HEK293 (cell line): ENCODE results near the gene PDGFD.

Experiments
- CTCF ChIA-PET: fragments of 350-600 bp; formaldehyde crosslinking; extraction: SDS; loops from one replicate; lab custom pipeline; 2021; ENCODE audit warnings: antibody characterized with exemption; lab: Yijun Ruan, JAX
- POLR2A ChIA-PET: fragments of 300-600 bp; formaldehyde crosslinking; extraction: SDS; loops from one replicate; lab custom pipeline; 2020; ENCODE audit warnings: antibody characterized with exemption, inconsistent platforms; lab: Yijun Ruan, JAX
- H3K27ac ChIP-seq: fragments of 200-500 bp; sonication (Bioruptor generic); 2 replicates; pipeline ENCODE4 v1.5.1; 2014; ENCODE audit warnings: low read depth, low read length, control low read depth, inconsistent platforms; ENCODE audit errors: extremely low read depth
- H3K36me3 ChIP-seq, 2 experiments: fragments of 200-500 bp in 1 of 2; sonication (Bioruptor generic) in 1 of 2; 1 replicate in 1 of 2; 2 replicates in 1 of 2; pipeline ENCODE4 v1.5.1; 2014 to 2017; ENCODE audit warnings: inconsistent platforms in 2 of 2, low read length in 2 of 2; ENCODE audit not compliant: control insufficient read depth in 2 of 2, insufficient read depth in 1 of 2
- H3K4me1 ChIP-seq: fragments of 200-500 bp; sonication (Bioruptor generic); 2 replicates; pipeline ENCODE4 v1.5.1; 2014; ENCODE audit warnings: mild to moderate bottlenecking, low read length, inconsistent platforms; ENCODE audit not compliant: control insufficient read depth, insufficient read depth
- H3K4me3 ChIP-seq: 2 replicates; pipeline ENCODE4 v1.5.1; 2011; ENCODE audit warnings: low read depth, mild to moderate bottlenecking, control low read depth, low read length, moderate library complexity
- H3K9me3 ChIP-seq: fragments of 200-500 bp; sonication (Bioruptor generic); 2 replicates; pipeline ENCODE4 v1.5.1; 2014; ENCODE audit warnings: low read depth, low read length, inconsistent platforms; ENCODE audit not compliant: control insufficient read depth, insufficient read depth
- BCL11B ChIP-seq: fragments of 450-650 bp; formaldehyde crosslinking; IDR thresholded peaks from 2 replicates; pipeline ENCODE4 v1.5.1; 2016; ENCODE audit warnings: low read depth, missing biosample characterization, missing genetic modification characterization
- FEZF1 ChIP-seq: fragments of 450-650 bp; formaldehyde crosslinking; IDR thresholded peaks from 2 replicates; pipeline ENCODE4 v1.5.1; 2016; ENCODE audit warnings: missing biosample characterization, missing genetic modification characterization
- GLIS2 ChIP-seq: fragments of 450-650 bp; formaldehyde crosslinking; IDR thresholded peaks from 2 replicates; pipeline ENCODE4 v1.5.1; 2016; ENCODE audit warnings: missing biosample characterization, missing genetic modification characterization
- SP3 ChIP-seq: fragments of 450-650 bp; formaldehyde crosslinking; IDR thresholded peaks from 2 replicates; pipeline ENCODE4 v1.5.1; 2016; ENCODE audit warnings: missing biosample characterization, missing genetic modification characterization
- TRIM28 ChIP-seq: IDR thresholded peaks from 2 replicates; pipeline ENCODE4 v1.6.1; 2011; ENCODE audit warnings: low read length, control low read depth, borderline replicate concordance
- ZFP69B ChIP-seq: fragments of 450-650 bp; formaldehyde crosslinking; IDR thresholded peaks from 2 replicates; pipeline ENCODE4 v1.5.1; 2016; ENCODE audit warnings: missing biosample characterization, missing genetic modification characterization
- ZNF10 ChIP-seq: fragments of 450-650 bp; formaldehyde crosslinking; IDR thresholded peaks from 2 replicates; pipeline ENCODE4 v1.5.1; 2017; ENCODE audit warnings: missing biosample characterization, missing genetic modification characterization
- ZNF169 ChIP-seq: fragments of 450-650 bp; formaldehyde crosslinking; IDR thresholded peaks from 2 replicates; pipeline ENCODE4 v1.5.1; 2016; ENCODE audit warnings: missing biosample characterization, missing genetic modification characterization
- ZNF223 ChIP-seq: fragments of 450-650 bp; formaldehyde crosslinking; IDR thresholded peaks from 2 replicates; pipeline ENCODE4 v1.5.1; 2016; ENCODE audit warnings: missing biosample characterization, missing genetic modification characterization
- ZNF26 ChIP-seq: fragments of 450-650 bp; formaldehyde crosslinking; IDR thresholded peaks from 2 replicates; pipeline ENCODE4 v1.5.1; 2016; ENCODE audit warnings: missing biosample characterization, missing genetic modification characterization
- ZNF266 ChIP-seq: fragments of 450-650 bp; formaldehyde crosslinking; IDR thresholded peaks from 2 replicates; pipeline ENCODE4 v1.5.1; 2016; ENCODE audit warnings: missing biosample characterization, missing genetic modification characterization, low read depth
- ZNF404 ChIP-seq: fragments of 450-650 bp; formaldehyde crosslinking; IDR thresholded peaks from 2 replicates; pipeline ENCODE4 v1.5.1; 2017; ENCODE audit warnings: missing biosample characterization, missing genetic modification characterization
- ZNF521 ChIP-seq: fragments of 450-650 bp; formaldehyde crosslinking; IDR thresholded peaks from 2 replicates; pipeline ENCODE4 v1.5.1; 2017; ENCODE audit warnings: missing biosample characterization, mild to moderate bottlenecking, missing genetic modification characterization
- ZNF776 ChIP-seq: fragments of 450-650 bp; formaldehyde crosslinking; IDR thresholded peaks from 2 replicates; pipeline ENCODE4 v1.5.0; 2017; ENCODE audit warnings: missing biosample characterization, missing genetic modification characterization, borderline replicate concordance
- ZXDB ChIP-seq: fragments of 450-650 bp; formaldehyde crosslinking; IDR thresholded peaks from 2 replicates; pipeline ENCODE4 v1.5.1; 2016; ENCODE audit warnings: missing biosample characterization, missing genetic modification characterization
- TF ChIP-seq, protein P1 (sequence below): fragments of 450-650 bp; formaldehyde crosslinking; IDR thresholded peaks from 2 replicates; pipeline ENCODE4 v1.5.1; 2016; ENCODE audit warnings: missing biosample characterization, missing genetic modification characterization, borderline replicate concordance
- TF ChIP-seq, protein P2 (sequence below): fragments of 450-650 bp; formaldehyde crosslinking; IDR thresholded peaks from 2 replicates; pipeline ENCODE4 v1.5.1; 2017; ENCODE audit warnings: missing biosample characterization, missing genetic modification characterization
- TF ChIP-seq, protein P3 (sequence below): fragments of 450-650 bp; formaldehyde crosslinking; IDR thresholded peaks from 2 replicates; pipeline ENCODE4 v1.5.1; 2017; ENCODE audit warnings: missing biosample characterization, missing genetic modification characterization
- TF ChIP-seq, protein P4 (sequence below): fragments of 450-650 bp; formaldehyde crosslinking; IDR thresholded peaks from 2 replicates; pipeline ENCODE4 v1.5.1; 2016; ENCODE audit warnings: missing biosample characterization, missing genetic modification characterization
- TF ChIP-seq, protein P5 (sequence below): fragments of 450-650 bp; formaldehyde crosslinking; IDR thresholded peaks from 2 replicates; pipeline ENCODE4 v1.5.1; 2016; ENCODE audit warnings: missing biosample characterization, missing genetic modification characterization

The PDGFD gene

DNA sequence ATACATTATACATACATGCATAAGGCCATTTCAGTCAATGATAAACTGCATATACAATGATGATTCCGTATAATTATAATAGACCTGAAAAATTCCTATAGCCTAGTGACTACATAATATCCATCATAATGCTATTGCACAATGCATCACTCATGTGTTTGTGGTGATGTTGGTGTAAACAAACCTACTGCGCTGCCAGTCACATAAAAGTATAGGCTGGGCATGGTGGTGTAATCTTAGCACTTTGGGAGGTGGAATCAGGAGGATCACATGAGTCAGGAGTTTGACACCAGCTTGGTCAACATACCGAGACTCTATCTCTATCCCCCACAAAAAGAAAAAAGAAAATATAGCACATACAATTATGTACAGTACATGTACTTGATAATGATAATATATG, 291.2 kb downstream of the PDGFD start:
- H3K4me1 ChIP-seq, result no peaks in the 10 kb centered on the region
- TF ChIP-seq, protein P1, sequence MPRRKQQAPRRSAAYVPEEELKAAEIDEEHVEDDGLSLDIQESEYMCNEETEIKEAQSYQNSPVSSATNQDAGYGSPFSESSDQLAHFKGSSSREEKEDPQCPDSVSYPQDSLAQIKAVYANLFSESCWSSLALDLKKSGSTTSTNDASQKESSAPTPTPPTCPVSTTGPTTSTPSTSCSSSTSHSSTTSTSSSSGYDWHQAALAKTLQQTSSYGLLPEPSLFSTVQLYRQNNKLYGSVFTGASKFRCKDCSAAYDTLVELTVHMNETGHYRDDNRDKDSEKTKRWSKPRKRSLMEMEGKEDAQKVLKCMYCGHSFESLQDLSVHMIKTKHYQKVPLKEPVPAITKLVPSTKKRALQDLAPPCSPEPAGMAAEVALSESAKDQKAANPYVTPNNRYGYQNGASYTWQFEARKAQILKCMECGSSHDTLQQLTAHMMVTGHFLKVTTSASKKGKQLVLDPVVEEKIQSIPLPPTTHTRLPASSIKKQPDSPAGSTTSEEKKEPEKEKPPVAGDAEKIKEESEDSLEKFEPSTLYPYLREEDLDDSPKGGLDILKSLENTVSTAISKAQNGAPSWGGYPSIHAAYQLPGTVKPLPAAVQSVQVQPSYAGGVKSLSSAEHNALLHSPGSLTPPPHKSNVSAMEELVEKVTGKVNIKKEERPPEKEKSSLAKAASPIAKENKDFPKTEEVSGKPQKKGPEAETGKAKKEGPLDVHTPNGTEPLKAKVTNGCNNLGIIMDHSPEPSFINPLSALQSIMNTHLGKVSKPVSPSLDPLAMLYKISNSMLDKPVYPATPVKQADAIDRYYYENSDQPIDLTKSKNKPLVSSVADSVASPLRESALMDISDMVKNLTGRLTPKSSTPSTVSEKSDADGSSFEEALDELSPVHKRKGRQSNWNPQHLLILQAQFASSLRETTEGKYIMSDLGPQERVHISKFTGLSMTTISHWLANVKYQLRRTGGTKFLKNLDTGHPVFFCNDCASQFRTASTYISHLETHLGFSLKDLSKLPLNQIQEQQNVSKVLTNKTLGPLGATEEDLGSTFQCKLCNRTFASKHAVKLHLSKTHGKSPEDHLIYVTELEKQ (tag by site-specific recombination), result no peak
- TF ChIP-seq TRIM28 (no peak), ZNF266 (no peak), ZNF10 (tag by site-specific recombination) (no peak), BCL11B (tag by site-specific recombination) (no peak), ZNF521 (no peak), ZNF26 (tag by site-specific recombination) (no peak), ZNF223 (no peak), ZNF169 (tag by site-specific recombination) (no peak), ZFP69B (tag by site-specific recombination) (no peak), GLIS2 (no peak), SP3 (tag by site-specific recombination) (no peak), FEZF1 (tag by site-specific recombination) (no peak), ZNF776 (tag by site-specific recombination) (no peak), ZNF404 (no peak), ZXDB (tag by site-specific recombination) (no peak)
- TF ChIP-seq, protein P2, sequence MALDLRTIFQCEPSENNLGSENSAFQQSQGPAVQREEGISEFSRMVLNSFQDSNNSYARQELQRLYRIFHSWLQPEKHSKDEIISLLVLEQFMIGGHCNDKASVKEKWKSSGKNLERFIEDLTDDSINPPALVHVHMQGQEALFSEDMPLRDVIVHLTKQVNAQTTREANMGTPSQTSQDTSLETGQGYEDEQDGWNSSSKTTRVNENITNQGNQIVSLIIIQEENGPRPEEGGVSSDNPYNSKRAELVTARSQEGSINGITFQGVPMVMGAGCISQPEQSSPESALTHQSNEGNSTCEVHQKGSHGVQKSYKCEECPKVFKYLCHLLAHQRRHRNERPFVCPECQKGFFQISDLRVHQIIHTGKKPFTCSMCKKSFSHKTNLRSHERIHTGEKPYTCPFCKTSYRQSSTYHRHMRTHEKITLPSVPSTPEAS (tag by site-specific recombination), result no peak
- TF ChIP-seq, protein P3, sequence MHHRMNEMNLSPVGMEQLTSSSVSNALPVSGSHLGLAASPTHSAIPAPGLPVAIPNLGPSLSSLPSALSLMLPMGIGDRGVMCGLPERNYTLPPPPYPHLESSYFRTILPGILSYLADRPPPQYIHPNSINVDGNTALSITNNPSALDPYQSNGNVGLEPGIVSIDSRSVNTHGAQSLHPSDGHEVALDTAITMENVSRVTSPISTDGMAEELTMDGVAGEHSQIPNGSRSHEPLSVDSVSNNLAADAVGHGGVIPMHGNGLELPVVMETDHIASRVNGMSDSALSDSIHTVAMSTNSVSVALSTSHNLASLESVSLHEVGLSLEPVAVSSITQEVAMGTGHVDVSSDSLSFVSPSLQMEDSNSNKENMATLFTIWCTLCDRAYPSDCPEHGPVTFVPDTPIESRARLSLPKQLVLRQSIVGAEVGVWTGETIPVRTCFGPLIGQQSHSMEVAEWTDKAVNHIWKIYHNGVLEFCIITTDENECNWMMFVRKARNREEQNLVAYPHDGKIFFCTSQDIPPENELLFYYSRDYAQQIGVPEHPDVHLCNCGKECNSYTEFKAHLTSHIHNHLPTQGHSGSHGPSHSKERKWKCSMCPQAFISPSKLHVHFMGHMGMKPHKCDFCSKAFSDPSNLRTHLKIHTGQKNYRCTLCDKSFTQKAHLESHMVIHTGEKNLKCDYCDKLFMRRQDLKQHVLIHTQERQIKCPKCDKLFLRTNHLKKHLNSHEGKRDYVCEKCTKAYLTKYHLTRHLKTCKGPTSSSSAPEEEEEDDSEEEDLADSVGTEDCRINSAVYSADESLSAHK (tag by site-specific recombination), result no peak
- TF ChIP-seq, protein P4, sequence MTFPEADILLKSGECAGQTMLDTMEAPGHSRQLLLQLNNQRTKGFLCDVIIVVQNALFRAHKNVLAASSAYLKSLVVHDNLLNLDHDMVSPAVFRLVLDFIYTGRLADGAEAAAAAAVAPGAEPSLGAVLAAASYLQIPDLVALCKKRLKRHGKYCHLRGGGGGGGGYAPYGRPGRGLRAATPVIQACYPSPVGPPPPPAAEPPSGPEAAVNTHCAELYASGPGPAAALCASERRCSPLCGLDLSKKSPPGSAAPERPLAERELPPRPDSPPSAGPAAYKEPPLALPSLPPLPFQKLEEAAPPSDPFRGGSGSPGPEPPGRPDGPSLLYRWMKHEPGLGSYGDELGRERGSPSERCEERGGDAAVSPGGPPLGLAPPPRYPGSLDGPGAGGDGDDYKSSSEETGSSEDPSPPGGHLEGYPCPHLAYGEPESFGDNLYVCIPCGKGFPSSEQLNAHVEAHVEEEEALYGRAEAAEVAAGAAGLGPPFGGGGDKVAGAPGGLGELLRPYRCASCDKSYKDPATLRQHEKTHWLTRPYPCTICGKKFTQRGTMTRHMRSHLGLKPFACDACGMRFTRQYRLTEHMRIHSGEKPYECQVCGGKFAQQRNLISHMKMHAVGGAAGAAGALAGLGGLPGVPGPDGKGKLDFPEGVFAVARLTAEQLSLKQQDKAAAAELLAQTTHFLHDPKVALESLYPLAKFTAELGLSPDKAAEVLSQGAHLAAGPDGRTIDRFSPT (tag by site-specific recombination), result no peak
- TF ChIP-seq, protein P5, sequence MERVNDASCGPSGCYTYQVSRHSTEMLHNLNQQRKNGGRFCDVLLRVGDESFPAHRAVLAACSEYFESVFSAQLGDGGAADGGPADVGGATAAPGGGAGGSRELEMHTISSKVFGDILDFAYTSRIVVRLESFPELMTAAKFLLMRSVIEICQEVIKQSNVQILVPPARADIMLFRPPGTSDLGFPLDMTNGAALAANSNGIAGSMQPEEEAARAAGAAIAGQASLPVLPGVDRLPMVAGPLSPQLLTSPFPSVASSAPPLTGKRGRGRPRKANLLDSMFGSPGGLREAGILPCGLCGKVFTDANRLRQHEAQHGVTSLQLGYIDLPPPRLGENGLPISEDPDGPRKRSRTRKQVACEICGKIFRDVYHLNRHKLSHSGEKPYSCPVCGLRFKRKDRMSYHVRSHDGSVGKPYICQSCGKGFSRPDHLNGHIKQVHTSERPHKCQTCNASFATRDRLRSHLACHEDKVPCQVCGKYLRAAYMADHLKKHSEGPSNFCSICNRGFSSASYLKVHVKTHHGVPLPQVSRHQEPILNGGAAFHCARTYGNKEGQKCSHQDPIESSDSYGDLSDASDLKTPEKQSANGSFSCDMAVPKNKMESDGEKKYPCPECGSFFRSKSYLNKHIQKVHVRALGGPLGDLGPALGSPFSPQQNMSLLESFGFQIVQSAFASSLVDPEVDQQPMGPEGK, result no peak
- TF ChIP-seq, all 188 proteins: peak for 0
- no peak overlapping the region for H3K27ac ChIP-seq
- H3K4me3 ChIP-seq, result no peak overlapping the region
- CTCF ChIA-PET, result no interaction called here
- POLR2A ChIA-PET, result no interaction called here
- no peaks in the 10 kb centered on the region for H3K9me3 ChIP-seq
- H3K36me3 ChIP-seq, result no peaks in the 10 kb centered on the region
